GM21423 (cell line): ENCODE data around the gene ZNF778.

Source experiments
- ATAC-seq: cut with Tn5 transposase; IDR thresholded peaks from one replicate; pipeline ENCODE4 v1.9.1; 2021; ENCODE audit warnings: mild to moderate bottlenecking, moderate library complexity; ENCODE audit not compliant: unreplicated experiment

The ZNF778 gene

GRCh38 chr16:89273741-89274472 is 56.4 kb downstream of the ZNF778 start:
- no peak for ATAC-seq

GRCh38 chr16:89274561-89275283 is 57.2 kb downstream of the ZNF778 start:
- no peak for ATAC-seq

DNA sequence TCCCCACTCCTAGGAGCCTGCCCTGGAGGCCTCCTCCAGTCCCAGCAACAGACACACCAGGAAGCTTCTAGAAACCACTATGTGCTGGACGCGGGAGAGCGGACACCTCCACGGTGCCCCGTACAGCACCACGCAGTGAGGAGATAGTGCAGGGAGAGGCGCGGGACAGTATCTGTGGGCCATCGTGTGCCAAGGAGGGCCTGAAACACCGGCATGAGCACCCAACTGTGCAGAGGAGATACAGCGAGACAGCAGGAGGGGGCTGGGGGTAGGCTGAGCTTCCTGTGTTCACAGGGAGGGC is 57.7 kb downstream of the ZNF778 start:
- ATAC-seq, result no peak

- no peak for ATAC-seq
These were observed 58.6 kb downstream of the ZNF778 start for GRCh38 chr16:89275837-89276720.

DNA sequence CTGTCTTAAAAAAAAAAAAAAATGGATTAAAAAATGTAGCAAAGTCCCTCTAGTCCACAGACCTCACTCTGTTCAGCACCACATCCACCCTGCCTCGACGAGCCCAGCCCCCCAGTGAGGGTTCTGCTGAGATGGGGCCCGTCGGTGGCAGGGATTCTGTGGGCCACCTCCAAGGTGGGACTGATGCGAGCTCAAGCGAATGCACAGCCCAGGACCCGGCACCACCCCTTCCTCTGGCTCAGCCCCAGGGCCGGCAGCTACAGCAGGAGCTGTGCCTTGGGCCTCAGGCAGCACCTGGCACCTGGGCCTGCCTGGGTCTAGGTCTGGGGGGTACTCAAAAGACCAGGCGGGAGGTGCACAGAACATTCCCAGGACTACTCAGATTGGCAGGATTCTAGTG is 59.5 kb downstream of the ZNF778 start:
- no peak for ATAC-seq

GRCh38 chr16:89277641-89278341 is 60.3 kb downstream of the ZNF778 start:
- ATAC-seq, result no peak

- ATAC-seq, result no peak
These were observed 61.1 kb downstream of the ZNF778 start for GRCh38 chr16:89278441-89279240.

GRCh38 chr16:89279666-89280481 is 62.4 kb downstream of the ZNF778 start:
- ATAC-seq, result no peak

DNA sequence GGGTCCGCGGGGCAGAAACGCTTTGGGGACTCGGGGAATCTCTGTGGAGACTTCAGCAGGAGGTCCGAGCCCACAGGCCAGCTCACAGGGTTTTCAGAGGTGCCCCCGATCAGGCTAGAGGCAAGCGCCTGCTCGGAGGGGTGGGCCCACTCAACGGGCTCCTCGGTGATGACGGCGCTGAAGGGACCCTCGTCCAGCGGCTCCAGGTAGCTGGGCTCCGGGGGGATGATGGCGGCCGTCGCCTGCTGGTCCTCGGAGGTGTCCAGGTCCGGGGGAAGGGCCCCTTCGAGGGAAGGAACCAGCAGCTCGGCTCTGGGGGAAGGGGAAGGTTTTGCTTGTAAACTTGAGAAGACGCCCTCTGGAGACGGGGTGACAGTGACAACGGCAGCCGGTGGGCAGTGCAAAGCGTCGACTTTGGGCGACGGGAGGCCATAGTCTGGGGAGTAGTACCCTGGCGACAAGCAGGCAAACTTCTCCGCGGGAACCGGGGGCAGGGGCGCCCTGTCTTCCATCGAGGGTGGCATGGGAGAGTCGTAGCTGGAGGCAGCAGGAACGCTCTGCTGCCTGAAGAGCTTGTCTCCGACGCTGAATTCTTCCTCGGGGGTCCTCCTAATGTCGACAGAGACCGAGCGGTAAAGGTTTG is 63.2 kb downstream of the ZNF778 start:
- ATAC-seq, result no peak

DNA sequence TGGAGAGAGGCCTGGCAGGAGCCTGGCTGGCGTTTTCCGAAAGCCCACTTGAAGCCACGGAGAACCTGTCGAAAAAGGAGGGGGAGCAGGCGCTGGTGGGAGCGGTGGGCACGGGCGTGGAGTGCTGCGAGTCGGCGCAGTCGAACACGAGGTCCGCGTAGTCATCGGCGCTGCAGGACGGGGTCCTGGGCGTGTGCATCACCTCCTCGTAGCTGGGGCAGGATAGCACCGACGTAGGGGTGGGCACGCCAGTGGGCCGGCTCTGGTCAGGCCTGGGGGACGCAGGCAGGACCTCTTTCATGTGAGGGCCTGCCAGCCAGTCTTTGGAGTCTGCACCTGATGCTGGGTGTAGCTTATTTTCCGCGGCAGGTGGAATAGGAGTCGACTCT is 63.7 kb downstream of the ZNF778 start:
- no peak for ATAC-seq

- no peak for ATAC-seq
These were observed 64.3 kb downstream of the ZNF778 start for GRCh38 chr16:89281829-89282228.

DNA sequence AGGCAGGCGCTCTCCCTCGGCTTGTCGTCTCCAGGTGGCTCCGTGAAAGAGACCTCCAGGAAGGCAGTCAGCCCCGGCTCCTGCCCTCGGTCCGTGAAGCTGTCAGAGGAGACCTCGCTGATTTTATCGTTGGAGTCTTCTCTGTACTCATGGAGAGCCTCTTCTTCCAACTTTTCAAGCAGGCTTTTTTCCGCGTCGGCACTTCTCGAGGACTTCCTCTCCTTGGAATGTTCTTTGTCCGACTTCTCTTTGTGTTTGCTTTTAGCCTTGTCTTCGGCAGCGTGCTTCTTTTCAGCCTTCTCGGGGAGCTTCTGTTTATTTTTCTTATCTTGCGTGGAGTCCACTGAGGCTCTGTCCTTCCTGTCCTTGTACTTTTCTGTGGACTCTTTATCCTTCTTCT is 65.0 kb downstream of the ZNF778 start:
- ATAC-seq, result no peak

GRCh38 chr16:89283449-89283848 is 65.9 kb downstream of the ZNF778 start:
- no peak for ATAC-seq

- ATAC-seq, result no peak
These were observed 67.9 kb downstream of the ZNF778 start for GRCh38 chr16:89285381-89285780.

DNA sequence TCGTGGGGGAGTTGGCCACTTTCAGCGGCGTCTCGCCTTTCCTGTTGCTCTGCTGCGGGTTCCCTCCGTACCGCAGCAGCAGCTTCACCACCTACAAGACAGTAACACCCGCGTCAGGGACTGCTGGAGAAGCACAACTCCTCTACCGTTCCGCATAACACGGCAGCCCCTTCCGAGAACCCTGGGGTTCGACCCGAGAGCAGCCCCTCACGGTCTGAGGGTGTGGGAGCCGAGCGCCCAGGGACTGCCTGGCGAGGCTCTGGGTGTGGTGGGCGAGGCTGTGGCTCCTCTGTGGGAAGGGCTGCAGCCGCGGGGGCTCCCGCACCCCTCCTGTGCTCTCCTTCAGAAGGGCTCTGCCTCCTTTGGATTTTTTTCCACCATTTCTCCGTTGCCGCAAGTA is 68.6 kb downstream of the ZNF778 start:
- ATAC-seq, result no peak
